HUES64 (cell line): ENCODE measurements around the gene AGFG2.
A peak's percentile ranks its signal among the peaks of the same experiment; 100 is the strongest.

ENCODE experiments used
- H3K27ac ChIP-seq: 2 replicates; pipeline ENCODE4 v1.7.0; 2013; ENCODE audit warnings: low read depth, low read length, inconsistent platforms
- H3K27me3 ChIP-seq: 2 replicates; pipeline ENCODE4 v1.6.1; 2013; ENCODE audit warnings: mild to moderate bottlenecking, low read length; ENCODE audit not compliant: insufficient read depth
- H3K36me3 ChIP-seq: 2 replicates; pipeline ENCODE4 v1.6.1; 2013; ENCODE audit warnings: mild to moderate bottlenecking, low read length; ENCODE audit not compliant: insufficient read depth
- H3K4me1 ChIP-seq: 2 replicates; pipeline ENCODE4 v1.6.1; 2013; ENCODE audit warnings: mild to moderate bottlenecking, low read length, moderate library complexity; ENCODE audit not compliant: insufficient read depth
- H3K4me3 ChIP-seq: 2 replicates; pipeline ENCODE4 v1.5.1; 2013; ENCODE audit warnings: mild to moderate bottlenecking, low read length, moderate library complexity
- H3K9ac ChIP-seq: 2 replicates; pipeline ENCODE4 v1.6.1; 2013; ENCODE audit warnings: mild to moderate bottlenecking, low read depth, low read length
- H3K9me3 ChIP-seq: 2 replicates; pipeline ENCODE4 v1.6.1; 2013; ENCODE audit warnings: low read depth, low read length; ENCODE audit not compliant: insufficient read depth
- WGBS: fragments of 150-250, 120-280 bp; methylation state at CpG from one replicate; pipeline ENCODE4 v1.1.7; 2013; ENCODE audit warnings: missing lambda C conversion rate; 5-methylcytosine and 5-hydroxymethylcytosine counted together

Gene AGFG2

DNA sequence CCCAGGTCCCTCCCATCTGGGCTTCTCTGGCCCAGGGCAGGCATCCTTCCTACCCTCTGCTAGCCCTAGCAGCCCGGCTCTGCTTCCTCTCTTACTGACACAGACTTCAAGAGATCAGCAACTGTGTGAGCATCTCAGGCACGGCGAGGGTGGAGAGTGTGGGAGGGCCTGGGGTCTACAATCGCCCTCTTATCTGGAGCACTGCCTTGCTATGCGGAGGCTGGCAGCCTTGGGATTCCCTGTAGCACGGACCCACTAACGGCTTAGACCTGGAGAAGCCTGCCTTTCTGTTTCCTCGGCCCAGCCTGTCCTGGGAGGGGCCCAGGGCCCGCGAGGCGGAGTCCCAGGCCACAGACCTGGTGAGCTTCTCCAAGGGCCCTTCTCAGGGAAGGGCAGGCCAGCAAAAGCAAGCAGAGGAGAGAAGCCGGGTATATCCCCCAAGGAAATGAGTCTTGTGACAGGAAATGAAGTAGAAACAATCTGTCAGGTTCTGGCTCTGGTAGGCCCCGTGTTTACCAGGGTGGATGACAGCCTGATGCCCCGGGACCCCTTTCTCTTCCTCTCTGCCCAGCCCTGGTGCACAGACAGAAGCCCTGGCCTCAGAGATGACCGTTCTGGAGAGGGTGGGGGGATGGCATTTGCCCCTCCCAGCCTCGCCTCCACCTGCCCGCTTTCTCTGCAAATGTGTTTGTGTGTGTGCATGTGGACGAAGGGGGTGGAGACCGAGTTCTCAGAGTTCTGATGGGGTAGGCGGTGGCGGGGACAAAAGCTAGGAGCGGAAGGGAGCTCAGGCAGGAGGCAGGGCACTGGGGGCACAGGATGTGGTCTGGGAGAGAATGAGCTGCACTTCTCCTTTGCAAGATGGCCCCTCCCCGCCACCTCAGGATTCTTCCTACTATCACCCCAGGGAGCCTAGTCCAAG, 44.4 kb downstream of the AGFG2 start:
- Histone ChIP-seq H3K36me3 (peaks cover 38% of the 10 kb centered on the region), H3K4me1 (peaks cover 14% of the 10 kb centered on the region; the same call in 1 of the 2 replicates), H3K4me3 (peak overlapping the region; percentile 28), H3K9ac (0 out of 2 replicates have a peak overlapping the region, but pooled peaks have one; percentile 13), H3K27ac (peak overlapping the region; percentile 50; the same call in 1 of the 2 replicates), H3K9me3 (no peaks in the 10 kb centered on the region), H3K27me3 (no peaks in the 10 kb centered on the region)
- 56% methylated on average over 23 of the region's 23 CpGs for WGBS

DNA sequence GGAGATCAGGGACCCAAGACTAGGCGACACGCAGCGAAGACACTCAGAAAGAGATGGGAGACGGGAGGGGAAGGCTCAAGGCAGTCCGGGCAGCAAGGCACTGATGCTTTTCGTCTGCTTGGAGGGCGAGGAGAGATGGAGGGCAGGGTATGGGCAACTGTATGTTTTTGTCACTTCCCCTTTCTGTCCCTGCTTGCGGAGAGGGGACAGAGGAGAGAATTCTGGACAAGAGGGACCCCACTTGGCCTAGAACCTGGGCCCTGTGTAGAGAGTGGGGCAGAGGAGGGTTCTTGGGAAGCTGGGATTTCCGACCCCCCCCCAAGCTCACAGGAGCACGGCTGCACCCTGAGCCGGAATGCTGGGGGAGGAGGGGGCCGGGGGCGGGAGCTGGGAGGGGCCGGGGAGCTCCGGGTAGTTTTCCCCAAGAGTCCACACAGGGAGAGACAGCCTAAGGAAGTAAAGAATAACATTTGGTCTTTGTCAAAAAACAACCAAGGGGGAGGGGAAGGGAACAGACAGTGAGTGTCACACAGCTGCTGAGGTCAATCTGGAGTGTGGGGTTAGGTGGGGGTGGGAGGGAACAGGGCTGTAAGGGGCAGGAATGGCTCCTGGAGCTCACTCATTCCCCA, 45.2 kb downstream of the AGFG2 start:
- peaks cover 31% of the 10 kb centered on the region for H3K36me3 ChIP-seq
- H3K27ac ChIP-seq = peak overlapping the region; percentile 95; the same call in 1 of the 2 replicates
- H3K9me3 ChIP-seq = no peaks in the 10 kb centered on the region
- peaks cover 15% of the 10 kb centered on the region; the same call in 1 of the 2 replicates for H3K4me1 ChIP-seq
- no peaks in the 10 kb centered on the region for H3K27me3 ChIP-seq
- H3K9ac ChIP-seq = 0 out of 2 replicates have a peak overlapping the region, but pooled peaks have one; percentile 90
- H3K4me3 ChIP-seq = peak overlapping the region; percentile 84
- WGBS = 25% methylated on average over 12 of the region's 15 CpGs

DNA sequence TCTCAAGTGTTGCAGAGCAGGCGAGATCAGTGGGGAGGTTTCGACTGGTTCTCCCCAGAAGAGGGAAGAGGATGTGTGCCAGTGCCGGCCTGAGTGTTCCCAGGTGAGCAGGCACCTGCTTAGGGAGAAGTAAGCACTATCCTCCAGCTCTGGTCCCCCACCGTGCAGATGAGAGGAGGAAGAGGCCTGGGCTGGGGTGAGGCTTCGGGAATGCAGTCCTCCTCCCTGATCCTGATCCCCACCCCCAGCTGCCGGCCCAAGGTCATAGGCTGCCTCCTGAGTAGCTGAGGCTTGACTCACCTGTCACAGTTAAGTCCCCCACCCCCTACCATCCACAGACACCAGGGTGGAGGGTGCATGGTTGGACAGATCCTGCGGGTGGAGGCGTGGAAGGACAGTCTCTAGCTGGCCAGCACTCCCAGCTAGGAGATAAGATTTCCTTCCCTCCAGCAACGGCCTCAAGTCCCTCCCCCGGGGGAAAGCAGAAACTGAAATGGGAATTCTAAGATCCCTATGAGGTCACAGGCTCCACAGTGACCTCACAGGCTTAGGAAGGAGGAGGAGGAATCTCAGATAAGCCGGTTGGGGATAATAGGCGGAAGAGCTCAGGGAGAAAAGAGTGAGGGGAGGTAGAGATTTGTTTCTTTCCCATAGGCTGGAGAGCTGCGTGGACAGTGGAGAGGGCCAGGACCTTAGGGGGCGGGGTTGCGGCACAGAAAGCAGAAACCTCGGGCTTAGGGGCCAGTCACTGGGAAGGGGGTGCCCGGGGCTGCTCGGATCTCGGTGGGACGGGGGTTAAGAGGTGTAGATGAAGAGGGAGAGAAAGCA, 45.9 kb downstream of the AGFG2 start:
- Histone ChIP-seq H3K9me3 (no peaks in the 10 kb centered on the region), H3K27me3 (no peaks in the 10 kb centered on the region), H3K4me1 (peaks cover 22% of the 10 kb centered on the region), H3K27ac (peak overlapping the region; percentile 95; the same call in 1 of the 2 replicates), H3K4me3 (peak overlapping the region; percentile 84), H3K36me3 (peaks cover 26% of the 10 kb centered on the region), H3K9ac (peak overlapping the region; percentile 90)
- WGBS = 4% methylated on average over 18 of the region's 20 CpGs

DNA sequence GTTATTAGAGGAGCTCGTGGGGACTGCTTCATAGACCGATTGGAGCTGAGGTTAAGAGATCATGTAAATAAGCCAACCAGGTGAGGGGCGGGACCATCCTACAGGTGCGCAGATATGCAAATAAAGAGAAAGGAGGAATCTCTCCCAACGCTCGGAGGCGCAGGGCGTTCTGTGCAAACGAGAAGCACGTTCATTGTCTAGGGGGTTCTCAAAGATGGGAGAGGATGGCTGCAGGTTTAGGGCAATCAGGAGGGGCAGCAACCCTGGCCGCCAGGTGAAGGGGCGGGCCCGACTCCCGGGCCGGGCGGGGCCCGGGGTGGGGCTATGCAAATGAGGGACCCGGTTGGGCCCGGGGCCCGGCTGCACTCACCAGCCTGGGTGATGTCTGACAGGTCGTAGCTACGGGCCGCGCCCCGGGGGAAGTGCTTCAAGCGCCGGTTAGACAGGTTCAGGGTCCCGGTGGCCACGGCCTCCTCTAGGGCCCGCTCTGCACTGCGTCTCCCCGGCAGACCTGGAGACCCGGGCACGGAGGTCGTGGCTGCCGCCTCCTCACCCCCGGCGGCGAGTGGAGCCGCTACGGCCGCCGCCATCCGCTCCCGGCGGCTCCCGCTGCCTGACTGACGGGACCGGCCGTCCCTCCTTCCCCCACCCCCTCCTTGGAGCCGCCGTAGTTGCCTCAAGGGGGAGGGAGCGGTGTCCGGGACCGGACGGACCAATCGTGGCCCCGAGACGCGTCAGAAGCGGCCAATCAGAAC, 46.7 kb downstream of the AGFG2 start, which contains the start of gene LRCH4:
Gene LRCH4, minus strand, starts transcription at position 619 of the 755 bp plus-strand sequence. Its CDS starts 29 bp downstream, at position 590.
- H3K9me3 ChIP-seq = no peaks in the 10 kb centered on the region
- peaks cover 25% of the 10 kb centered on the region for H3K4me1 ChIP-seq
- H3K27ac ChIP-seq = peak within 1 kb of the TSS; percentile 95
- WGBS = under 1% methylated on average over 61 of the region's 61 CpGs
- peaks cover 18% of the 10 kb centered on the region for H3K36me3 ChIP-seq
- no peaks in the 10 kb centered on the region for H3K27me3 ChIP-seq
- H3K4me3 ChIP-seq = peak within 1 kb of the TSS; percentile 84
- H3K9ac ChIP-seq = peak within 1 kb of the TSS; percentile 90

DNA sequence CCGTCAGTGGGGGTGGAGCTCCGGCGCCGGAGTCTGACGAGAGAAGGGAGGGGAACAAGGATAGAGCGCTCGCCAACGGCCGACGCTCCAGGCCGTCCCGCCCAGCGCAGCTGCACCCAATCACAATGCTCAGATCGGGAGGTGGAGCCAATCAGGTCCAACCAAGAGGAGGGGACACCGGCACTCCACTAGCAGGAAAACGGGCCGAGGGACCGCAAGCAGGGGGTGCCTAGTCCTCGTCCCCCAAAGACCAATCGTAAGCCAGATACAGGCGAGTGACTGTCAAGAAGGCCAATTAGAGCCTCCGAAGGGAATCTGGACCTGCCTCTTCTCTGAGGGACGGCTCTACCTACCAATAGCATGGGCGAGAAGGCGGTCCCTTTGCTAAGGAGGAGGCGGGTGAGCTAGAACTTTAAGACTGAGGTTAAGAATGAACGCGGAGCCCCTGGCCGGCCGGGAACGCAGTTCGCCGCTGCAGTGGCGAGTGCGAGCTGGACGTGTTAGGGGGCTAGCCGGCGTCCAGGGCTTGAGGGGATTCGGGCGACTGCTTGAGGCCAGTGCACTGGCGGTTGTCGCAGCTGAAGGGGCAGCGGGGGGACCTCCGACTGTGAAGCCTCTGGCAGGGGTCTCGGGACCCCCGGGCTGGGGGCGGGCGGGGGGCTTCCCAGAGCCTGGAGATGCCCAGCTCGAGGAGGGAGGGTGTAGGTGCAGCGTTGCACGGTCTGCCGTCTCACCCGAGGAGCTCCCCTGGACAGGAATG, 47.4 kb downstream of the AGFG2 start, which contains the start of gene FBXO24:
Gene FBXO24, plus strand, starts transcription at position 63 of the 760 bp plus-strand sequence. Its CDS starts 298 bp downstream, at position 361.
- WGBS = under 1% methylated on average over 53 of the region's 53 CpGs
- no peaks in the 10 kb centered on the region for H3K9me3 ChIP-seq
- H3K4me3 ChIP-seq = peak within 1 kb of the TSS; percentile 84
- H3K27me3 ChIP-seq = no peaks in the 10 kb centered on the region; the same call in 1 of the 2 replicates
- peaks cover 25% of the 10 kb centered on the region for H3K4me1 ChIP-seq
- peak within 1 kb of the TSS; percentile 95 for H3K27ac ChIP-seq
- H3K9ac ChIP-seq = peak within 1 kb of the TSS; percentile 90
- H3K36me3 ChIP-seq = peaks cover 11% of the 10 kb centered on the region

DNA sequence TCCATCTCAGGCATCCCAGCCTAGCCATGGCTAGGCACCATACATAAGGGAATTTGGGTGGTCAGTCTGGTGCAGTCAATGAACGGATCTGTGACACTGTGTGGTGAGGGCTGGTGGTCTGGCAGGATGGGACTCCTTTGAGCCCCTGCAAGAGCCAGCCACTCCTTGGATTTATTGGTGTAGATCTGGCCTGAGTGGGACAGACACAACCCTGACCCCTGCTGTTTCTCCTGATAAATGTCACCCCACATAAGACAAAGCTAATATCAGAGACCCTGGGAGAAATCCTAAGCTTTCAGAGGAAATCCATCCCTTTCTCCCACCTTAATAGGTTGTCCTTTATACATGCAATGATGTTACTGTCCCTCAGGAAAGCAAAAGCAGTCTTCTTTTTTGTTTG, 49.4 kb downstream of the AGFG2 start:
- Histone ChIP-seq H3K9me3 (no peaks in the 10 kb centered on the region), H3K4me3 (no peak overlapping the region), H3K27ac (no peak overlapping the region), H3K27me3 (no peaks in the 10 kb centered on the region; the same call in 1 of the 2 replicates), H3K9ac (no peak overlapping the region), H3K36me3 (no peaks in the 10 kb centered on the region), H3K4me1 (peaks cover 24% of the 10 kb centered on the region)
- WGBS = 91% methylated on average over 1 of the region's 1 CpG

DNA sequence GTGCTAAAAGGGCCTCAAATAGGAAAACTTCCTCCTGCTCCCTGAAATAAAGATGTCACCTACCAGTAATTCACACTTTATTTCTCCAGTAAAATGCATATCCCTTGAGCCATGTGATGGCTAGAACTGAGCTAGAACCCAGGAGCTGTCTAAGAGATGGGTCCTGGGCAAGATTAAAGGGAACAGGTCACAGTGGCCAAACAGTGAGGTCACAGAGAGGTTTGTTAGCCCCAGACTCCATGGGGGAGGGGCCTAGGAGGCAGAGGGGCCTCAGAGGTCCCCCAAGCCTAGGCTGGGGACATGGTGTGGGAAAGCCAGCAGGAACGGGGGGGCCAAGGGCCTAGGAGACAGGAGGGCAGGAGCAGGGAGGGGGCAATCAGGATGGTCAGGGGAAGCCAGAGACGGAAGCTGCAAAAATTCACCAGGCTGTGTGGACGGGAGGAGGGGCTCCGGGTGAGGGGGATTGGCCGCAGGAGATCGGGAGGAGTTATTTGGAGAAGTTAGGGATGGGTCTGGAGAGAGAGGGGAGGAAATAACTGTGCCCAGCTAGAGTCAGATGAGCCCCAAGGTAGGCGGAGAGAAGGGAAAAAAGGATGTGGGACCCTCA, 50.4 kb downstream of the AGFG2 start:
- H3K36me3 ChIP-seq = no peaks in the 10 kb centered on the region
- H3K4me3 ChIP-seq = peak overlapping the region; percentile 7; the same call in 1 of the 2 replicates
- H3K9ac ChIP-seq = no peak overlapping the region
- peaks cover 17% of the 10 kb centered on the region for H3K4me1 ChIP-seq
- H3K9me3 ChIP-seq = no peaks in the 10 kb centered on the region
- no peaks in the 10 kb centered on the region; the same call in 1 of the 2 replicates for H3K27me3 ChIP-seq
- WGBS = 23% methylated on average over 7 of the region's 7 CpGs
- H3K27ac ChIP-seq = no peak overlapping the region

DNA sequence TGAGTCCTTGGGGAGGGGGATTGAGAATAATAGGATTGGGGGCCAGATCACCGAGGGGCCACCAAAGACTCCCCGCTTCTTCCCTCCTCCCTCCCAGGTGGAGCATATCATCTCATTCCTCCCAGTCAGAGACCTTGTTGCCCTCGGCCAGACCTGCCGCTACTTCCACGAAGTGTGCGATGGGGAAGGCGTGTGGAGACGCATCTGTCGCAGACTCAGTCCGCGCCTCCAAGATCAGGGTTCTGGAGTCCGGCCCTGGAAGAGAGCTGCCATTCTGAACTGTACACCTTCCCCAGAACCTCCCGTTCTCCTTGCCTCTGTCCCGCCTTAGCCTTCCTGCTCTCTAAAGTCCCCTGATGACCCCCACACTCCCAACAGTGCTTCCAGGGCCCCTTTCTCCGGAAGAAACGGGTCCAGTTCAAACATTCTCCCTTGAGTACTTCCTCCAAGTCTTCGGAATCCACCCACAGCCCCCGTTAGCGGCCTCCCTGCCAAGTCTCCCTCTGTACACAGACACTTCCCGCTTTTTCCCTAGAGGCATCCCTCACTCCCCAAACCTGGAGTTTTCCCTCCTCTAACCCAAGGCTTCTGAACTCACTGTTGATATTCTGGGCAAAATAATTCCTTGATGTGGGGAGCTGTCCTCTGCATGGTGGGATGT, 51.2 kb downstream of the AGFG2 start:
- H3K4me1 ChIP-seq = peaks cover 11% of the 10 kb centered on the region
- H3K27me3 ChIP-seq = no peaks in the 10 kb centered on the region; the same call in 1 of the 2 replicates
- WGBS = 81% methylated on average over 20 of the region's 20 CpGs
- peak overlapping the region; percentile 7; the same call in 1 of the 2 replicates for H3K4me3 ChIP-seq
- 0 out of 2 replicates have a peak overlapping the region, but pooled peaks have one; percentile 5 for H3K9ac ChIP-seq
- H3K9me3 ChIP-seq = no peaks in the 10 kb centered on the region
- no peak overlapping the region for H3K27ac ChIP-seq
- no peaks in the 10 kb centered on the region for H3K36me3 ChIP-seq

DNA sequence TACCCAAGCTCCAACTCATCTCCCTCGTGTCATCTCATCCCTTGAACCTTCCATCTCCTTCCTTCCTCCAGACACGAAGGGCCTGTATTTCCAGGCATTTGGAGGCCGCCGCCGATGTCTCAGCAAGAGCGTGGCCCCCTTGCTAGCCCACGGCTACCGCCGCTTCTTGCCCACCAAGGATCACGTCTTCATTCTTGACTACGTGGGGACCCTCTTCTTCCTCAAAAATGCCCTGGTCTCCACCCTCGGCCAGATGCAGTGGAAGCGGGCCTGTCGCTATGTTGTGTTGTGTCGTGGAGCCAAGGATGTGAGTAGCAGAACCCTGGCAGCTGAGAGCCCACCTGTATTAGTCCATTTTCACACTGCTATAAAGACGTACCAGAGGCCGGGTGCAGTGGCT, 52.6 kb downstream of the AGFG2 start:
- 93% methylated on average over 17 of the region's 17 CpGs for WGBS
- Histone ChIP-seq H3K27ac (no peak overlapping the region), H3K36me3 (peaks cover 7% of the 10 kb centered on the region; the same call in 1 of the 2 replicates)

More for the DNA sequence above, 52.6 kb downstream of the AGFG2 start:
- Histone ChIP-seq H3K9ac (no peak overlapping the region), H3K4me3 (no peak overlapping the region), H3K4me1 (peaks cover 11% of the 10 kb centered on the region), H3K9me3 (no peaks in the 10 kb centered on the region), H3K27me3 (no peaks in the 10 kb centered on the region; the same call in 1 of the 2 replicates)
